Bone marrow (tissue), 2 donors: ENCODE data around the gene LAIR1.
"Not testable (repeated sequence)": the region's sequence is repeated elsewhere in the genome, so short reads cannot be mapped to it uniquely, and the experiment has no call there.

Experiments
- DNase-seq, 2 donors: peaks; one replicate each; lab custom pipeline; 2025; lab: John Stamatoyannopoulos, UW

LAIR1 gene, protein sequence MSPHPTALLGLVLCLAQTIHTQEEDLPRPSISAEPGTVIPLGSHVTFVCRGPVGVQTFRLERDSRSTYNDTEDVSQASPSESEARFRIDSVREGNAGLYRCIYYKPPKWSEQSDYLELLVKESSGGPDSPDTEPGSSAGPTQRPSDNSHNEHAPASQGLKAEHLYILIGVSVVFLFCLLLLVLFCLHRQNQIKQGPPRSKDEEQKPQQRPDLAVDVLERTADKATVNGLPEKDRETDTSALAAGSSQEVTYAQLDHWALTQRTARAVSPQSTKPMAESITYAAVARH

DNA sequence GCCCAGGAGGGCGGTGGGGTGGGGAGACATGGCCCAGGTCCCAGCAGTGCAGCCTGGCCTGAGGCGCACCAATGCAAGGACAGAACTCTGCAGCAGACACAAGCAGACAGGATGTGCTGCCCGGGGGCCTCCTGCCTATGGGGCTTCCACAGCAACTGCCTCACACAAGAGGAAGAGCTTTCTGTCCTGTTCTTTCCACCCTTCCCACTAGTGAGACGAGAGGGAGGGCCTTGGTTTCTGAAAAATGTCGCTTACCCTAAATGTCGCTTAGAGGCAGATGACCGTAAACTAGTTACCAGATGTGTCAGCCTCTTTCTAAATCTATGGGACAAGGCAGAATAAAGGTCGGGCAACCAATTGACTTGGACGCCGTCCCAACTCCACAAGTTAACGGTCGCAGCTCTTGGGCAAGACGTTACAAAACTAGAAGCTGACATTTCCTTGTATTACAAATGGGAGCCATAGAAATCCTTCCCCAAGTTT is at the start of gene LAIR1:
Gene LAIR1, minus strand, starts transcription at position 157 of the 483 bp plus-strand sequence. Its CDS starts 127 bp downstream, at position 30.
- DNase-seq = peak; percentile 53 to 83

DNA sequence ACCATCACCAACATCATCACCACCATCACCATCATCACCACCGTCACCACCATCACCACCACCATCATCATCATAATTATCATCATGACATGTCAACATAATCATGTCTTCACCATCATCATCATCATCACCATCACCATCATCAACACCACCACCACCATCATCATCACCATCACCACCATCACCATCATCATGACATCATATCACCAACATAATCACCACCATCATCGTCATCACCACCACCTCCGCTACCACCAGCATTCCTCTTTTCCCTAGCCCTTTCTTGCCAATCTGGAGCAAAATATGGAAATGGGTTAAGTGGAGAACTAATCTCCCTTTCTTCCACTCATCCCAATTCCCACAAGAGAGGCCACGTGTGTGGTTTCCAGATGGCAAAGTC is 49.4 kb upstream of the LAIR1 start:
- DNase-seq = no peak

DNA sequence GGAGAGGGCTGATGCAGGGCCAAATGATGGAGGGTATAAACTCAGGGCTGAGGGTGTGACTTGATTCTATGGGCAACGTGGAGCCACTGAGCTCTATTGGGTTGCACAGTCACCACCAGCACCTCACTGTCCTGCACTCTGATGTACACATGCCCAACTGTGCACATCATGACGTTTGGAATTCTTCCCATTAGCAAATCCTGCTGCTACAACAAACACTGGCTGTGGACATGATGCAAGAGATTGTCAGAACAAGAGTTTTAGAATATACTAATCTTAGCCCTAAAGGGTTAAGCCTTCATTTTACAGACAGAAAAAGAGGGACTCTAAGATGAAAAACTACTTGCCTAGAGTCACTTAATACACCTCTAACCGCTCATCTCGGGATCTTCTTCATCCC is 48.1 kb upstream of the LAIR1 start:
- no peak for DNase-seq

- DNase-seq = no peak
Observed at GRCh38 chr19:54411033-54411432, 46.3 kb upstream of the LAIR1 start.

DNA sequence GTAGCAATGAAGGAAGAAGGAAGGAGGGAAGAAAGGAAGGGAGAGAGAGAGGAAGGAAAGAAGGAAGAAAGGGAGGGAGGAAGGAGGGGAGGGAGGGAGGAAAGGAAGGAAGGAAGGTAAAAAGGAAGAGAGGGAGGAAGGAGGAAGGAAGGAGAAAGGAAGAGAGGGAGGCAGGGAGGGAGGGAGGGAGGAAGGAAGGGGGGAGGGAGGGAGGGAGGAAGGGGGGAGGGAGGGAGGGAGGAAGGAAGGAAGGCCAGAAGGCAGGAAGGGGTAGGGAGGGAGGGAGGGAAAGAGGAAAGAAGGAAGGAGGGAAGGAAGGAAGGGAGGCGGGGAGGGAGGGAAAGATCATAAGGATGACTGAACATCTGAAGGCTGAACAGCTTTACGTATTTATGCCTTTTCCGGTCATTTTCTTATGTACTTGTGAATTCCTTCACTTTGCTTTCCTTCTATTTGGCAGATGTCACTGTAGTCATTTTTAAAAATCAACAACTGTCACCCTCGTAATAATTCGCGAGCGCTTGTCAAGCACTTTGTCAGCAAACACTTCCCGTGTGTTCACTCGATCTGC is 43.8 kb upstream of the LAIR1 start:
- DNase-seq = no peak

- no peak for DNase-seq
Observed at GRCh38 chr19:54407780-54408179, 43.0 kb upstream of the LAIR1 start.

GRCh38 chr19:54405628-54406027 is 40.9 kb upstream of the LAIR1 start:
- no peak for DNase-seq

- DNase-seq = no peak
Observed at GRCh38 chr19:54403054-54403453, 38.3 kb upstream of the LAIR1 start.

GRCh38 chr19:54400913-54401312 is 36.2 kb upstream of the LAIR1 start:
- DNase-seq = no peak

DNA sequence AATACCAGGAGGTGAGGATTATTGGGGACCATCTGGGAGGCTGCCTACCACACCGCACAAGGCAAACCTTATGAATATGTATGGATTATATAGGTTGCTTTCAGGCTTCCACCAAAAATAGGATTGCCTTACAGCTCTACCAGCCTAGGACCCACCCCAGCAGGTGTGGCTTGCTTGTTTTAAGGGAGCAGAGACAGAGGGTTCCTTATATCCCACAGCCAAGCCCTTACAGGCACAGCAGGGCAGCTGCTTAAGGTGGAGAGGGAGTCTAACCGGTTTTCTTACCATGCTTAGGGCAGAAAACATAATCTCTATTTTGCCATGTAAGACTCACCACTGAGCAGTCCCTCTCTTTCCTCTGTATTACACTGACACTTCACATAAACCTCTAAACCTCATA is 34.5 kb upstream of the LAIR1 start:
- no peak for DNase-seq

GRCh38 chr19:54395685-54396084 is 31.0 kb upstream of the LAIR1 start:
- no peak for DNase-seq

GRCh38 chr19:54393381-54393780 is 28.6 kb upstream of the LAIR1 start:
- no peak for DNase-seq

DNA sequence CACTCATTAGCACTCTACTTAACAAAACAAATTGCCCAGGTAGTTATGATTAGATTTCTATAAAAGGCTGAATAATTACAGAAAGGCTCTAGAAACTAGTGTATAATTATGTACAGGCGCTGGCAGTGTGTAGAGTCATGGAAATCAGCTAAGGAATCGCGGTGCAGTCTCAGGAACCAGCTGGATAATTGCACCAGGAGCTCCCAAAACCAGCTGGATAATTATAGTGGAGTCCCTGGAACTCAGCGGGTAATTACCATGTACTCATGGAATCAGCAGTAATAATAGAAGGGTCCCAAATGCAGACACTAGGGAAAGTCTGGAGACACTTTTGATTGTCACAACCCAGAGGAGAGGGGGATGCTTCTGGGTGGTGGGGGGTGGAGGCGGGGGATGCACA is 27.4 kb upstream of the LAIR1 start:
- DNase-seq = no peak

GRCh38 chr19:54391589-54392061 is 26.9 kb upstream of the LAIR1 start:
- DNase-seq = no peak

DNA sequence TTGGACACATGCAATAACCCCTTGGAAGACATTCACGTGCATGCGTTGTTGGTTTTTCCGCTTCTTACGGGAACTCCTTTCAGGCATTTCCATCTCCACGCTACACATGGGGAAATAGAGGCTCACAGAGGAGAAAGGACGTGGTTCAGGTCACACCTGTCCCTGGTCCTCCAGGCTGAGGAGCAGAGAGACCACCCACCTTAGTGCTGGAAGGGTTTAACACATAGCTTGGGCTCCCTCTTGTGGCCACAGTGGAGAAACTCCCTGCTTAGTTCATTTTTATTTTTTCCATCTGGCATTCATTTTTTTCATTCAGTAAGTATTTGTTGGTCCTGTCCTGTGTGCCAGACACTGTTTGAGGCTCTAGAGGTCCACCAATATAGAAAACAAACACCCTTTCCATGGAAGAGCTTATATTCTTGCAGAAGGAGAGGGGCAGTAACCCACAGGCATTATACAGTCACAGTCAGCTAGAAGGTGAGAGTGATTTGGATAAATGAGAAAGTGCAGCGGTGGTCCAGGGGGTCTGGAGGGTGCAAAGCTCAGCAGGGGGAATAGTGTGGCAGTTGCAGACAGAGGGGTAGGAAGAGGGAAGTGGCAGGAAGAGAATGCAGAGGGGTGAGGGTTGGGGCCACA is 26.3 kb upstream of the LAIR1 start:
- peak in 1 of 2 donors; percentile 41 for DNase-seq

- peak in 1 of 2 donors; percentile 67 for DNase-seq
Observed at GRCh38 chr19:54389553-54389952, 24.8 kb upstream of the LAIR1 start.

- peak in 1 of 2 donors; percentile 23 for DNase-seq
Observed at GRCh38 chr19:54388802-54389139, 24.0 kb upstream of the LAIR1 start.

GRCh38 chr19:54387991-54388801 is 23.5 kb upstream of the LAIR1 start:
- peak; percentile 20 to 90 for DNase-seq

- DNase-seq = no peak
Observed at GRCh38 chr19:54383330-54383729, 18.6 kb upstream of the LAIR1 start.

GRCh38 chr19:54382041-54382440 is 17.3 kb upstream of the LAIR1 start:
- not testable (repeated sequence) for DNase-seq

GRCh38 chr19:54380897-54381296 is 16.2 kb upstream of the LAIR1 start:
- no peak for DNase-seq

- no peak for DNase-seq
Observed at GRCh38 chr19:54379187-54379678, 14.5 kb upstream of the LAIR1 start.
